IMR-90 (cell line): ENCODE results near the gene FAM168B.

Experiments
- CEBPB ChIP-seq: IDR thresholded peaks from 2 replicates; pipeline ENCODE4 v1.6.1; 2012; ENCODE audit warnings: low read depth, low read length, improper control_type of control experiment
- MAZ ChIP-seq: IDR thresholded peaks from 2 replicates; pipeline ENCODE4 v1.6.1; 2012; ENCODE audit warnings: low read depth, mild to moderate bottlenecking, low read length, improper control_type of control experiment, moderate library complexity, borderline replicate concordance
- MXI1 ChIP-seq: IDR thresholded peaks from 2 replicates; pipeline ENCODE4 v1.6.1; 2012; ENCODE audit warnings: low read depth, mild to moderate bottlenecking, low read length, moderate library complexity, borderline replicate concordance
- POLR2A ChIP-seq: IDR thresholded peaks from 2 replicates; pipeline ENCODE4 v1.6.1; 2012; ENCODE audit warnings: mild to moderate bottlenecking, low read depth, low read length
- RAD21 ChIP-seq: IDR thresholded peaks from 2 replicates; pipeline ENCODE4 v1.6.1; 2012; ENCODE audit warnings: low read length, improper control_type of control experiment
- RFX5 ChIP-seq: IDR thresholded peaks from 2 replicates; pipeline ENCODE4 v1.8.0; 2012; ENCODE audit warnings: low read depth, mild to moderate bottlenecking, low read length, moderate library complexity
- TF ChIP-seq, protein P1 (sequence below): conservative IDR thresholded peaks from 2 replicates; pipeline ENCODE4 v1.5.1; 2012; ENCODE audit warnings: mild to moderate bottlenecking, low read depth, low read length, improper control_type of control experiment

- TF ChIP-seq MXI1 (no peak), CEBPB (no peak), POLR2A (no peak), RFX5 (no peak), RAD21 (no peak), MAZ (no peak)
- TF ChIP-seq, protein P1, sequence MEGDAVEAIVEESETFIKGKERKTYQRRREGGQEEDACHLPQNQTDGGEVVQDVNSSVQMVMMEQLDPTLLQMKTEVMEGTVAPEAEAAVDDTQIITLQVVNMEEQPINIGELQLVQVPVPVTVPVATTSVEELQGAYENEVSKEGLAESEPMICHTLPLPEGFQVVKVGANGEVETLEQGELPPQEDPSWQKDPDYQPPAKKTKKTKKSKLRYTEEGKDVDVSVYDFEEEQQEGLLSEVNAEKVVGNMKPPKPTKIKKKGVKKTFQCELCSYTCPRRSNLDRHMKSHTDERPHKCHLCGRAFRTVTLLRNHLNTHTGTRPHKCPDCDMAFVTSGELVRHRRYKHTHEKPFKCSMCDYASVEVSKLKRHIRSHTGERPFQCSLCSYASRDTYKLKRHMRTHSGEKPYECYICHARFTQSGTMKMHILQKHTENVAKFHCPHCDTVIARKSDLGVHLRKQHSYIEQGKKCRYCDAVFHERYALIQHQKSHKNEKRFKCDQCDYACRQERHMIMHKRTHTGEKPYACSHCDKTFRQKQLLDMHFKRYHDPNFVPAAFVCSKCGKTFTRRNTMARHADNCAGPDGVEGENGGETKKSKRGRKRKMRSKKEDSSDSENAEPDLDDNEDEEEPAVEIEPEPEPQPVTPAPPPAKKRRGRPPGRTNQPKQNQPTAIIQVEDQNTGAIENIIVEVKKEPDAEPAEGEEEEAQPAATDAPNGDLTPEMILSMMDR: no peak
Observed at GRCh38 chr2:131044075-131044756, 49.0 kb downstream of the FAM168B start.
